Endothelial cell (in vitro differentiated cells): Measurements from ENCODE around the gene SCD5. TPM values are rescaled to one million over a fixed set of nuclear protein-coding genes. Genes with fewer than 3 reads are reported as not detected.

Source experiments
- DNase-seq: peaks from one replicate; pipeline ENCODE4 v3.0.0; 2021; ENCODE audit warnings: low spot score
- H3K27ac Mint-ChIP-seq: one replicate; pipeline ENCODE4 v1.8.0; 2021; ENCODE audit warnings: mixed read lengths, inconsistent platforms; ENCODE audit not compliant: unreplicated experiment
- H3K27me3 Mint-ChIP-seq: one replicate; pipeline ENCODE4 v1.8.0; 2021; ENCODE audit warnings: mild to moderate bottlenecking, moderate library complexity, mixed read lengths, inconsistent platforms; ENCODE audit not compliant: unreplicated experiment
- H3K36me3 Mint-ChIP-seq: one replicate; pipeline ENCODE4 v1.8.0; 2021; ENCODE audit warnings: mild to moderate bottlenecking, low read depth, mixed read lengths, inconsistent platforms; ENCODE audit not compliant: unreplicated experiment
- H3K4me1 Mint-ChIP-seq: one replicate; pipeline ENCODE4 v1.8.0; 2021; ENCODE audit warnings: mild to moderate bottlenecking, mixed read lengths, inconsistent platforms; ENCODE audit not compliant: unreplicated experiment
- H3K4me3 Mint-ChIP-seq: one replicate; pipeline ENCODE4 v1.8.0; 2021; ENCODE audit warnings: mild to moderate bottlenecking, mixed read lengths, inconsistent platforms; ENCODE audit not compliant: unreplicated experiment
- H3K9me3 Mint-ChIP-seq: one replicate; pipeline ENCODE4 v1.8.0; 2021; ENCODE audit warnings: mixed read lengths, inconsistent platforms; ENCODE audit not compliant: unreplicated experiment
- total RNA-seq: library from RNA; stranded (reverse); fragmentation: NEBNext Ultra II Directional; extraction: Animal tissue kit (Norgen Biotek cat#: 25700); gene quantifications from one replicate; pipeline ENCODE4 v1.2.1, GENCODE V29; 2021; ENCODE audit not compliant: unreplicated experiment
- TF ChIP-seq, protein P1 (sequence below): fragments of 200-600 bp; sonication (generic); IDR thresholded peaks from one replicate; pipeline ENCODE4 v1.5.0; 2021; ENCODE audit warnings: antibody characterized with exemption; ENCODE audit not compliant: unreplicated experiment

Gene SCD5
- total RNA-seq, 1 donor from 2014 or later, result 0.38 TPM

DNA sequence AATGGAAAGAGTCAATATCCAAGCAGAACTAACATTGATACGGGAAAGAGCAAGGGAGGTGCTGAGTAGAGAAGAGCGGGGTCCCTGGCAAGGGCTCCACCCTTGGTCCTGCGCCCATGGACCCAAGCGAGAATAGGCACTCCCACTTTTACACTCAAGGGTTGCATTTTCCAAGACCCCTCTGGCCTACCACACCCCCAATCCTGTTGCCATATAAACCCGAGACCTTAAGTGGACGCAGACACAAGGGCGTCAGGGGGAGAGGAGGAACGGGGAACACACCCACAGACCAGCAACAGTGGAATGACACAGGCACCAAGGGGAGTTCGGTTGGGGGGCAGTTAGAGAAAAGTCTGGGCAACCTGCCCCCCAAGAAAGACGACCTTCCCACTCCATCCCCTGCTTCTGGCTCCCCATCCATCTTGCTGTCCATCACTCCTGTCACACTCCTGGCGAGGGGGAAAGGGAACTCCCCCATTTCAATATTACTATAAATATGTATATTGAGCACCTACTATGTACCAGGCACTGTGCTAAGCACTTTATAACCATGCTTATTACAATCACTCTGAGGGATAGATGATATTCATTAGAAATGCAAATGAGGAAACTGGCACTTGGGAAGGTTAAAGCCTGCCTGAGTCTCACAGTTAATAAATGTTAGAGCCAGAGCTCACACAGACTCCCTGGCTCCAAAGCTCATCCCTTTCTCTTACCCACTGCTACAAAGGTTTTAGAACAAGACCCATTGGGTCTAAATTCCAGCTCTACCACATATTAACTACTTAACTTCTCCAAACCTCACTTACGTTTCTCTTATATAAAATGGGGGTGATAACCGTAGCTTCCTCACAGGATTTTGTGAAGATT lies 51.7 kb downstream of the SCD5 start:
- H3K27me3 Mint-ChIP-seq, result peaks cover 9% of the 10 kb centered on the region
- no peak for DNase-seq
- H3K9me3 Mint-ChIP-seq, result no peaks in the 10 kb centered on the region
- H3K4me1 Mint-ChIP-seq, result peaks cover 9% of the 10 kb centered on the region
- TF ChIP-seq, protein P1, sequence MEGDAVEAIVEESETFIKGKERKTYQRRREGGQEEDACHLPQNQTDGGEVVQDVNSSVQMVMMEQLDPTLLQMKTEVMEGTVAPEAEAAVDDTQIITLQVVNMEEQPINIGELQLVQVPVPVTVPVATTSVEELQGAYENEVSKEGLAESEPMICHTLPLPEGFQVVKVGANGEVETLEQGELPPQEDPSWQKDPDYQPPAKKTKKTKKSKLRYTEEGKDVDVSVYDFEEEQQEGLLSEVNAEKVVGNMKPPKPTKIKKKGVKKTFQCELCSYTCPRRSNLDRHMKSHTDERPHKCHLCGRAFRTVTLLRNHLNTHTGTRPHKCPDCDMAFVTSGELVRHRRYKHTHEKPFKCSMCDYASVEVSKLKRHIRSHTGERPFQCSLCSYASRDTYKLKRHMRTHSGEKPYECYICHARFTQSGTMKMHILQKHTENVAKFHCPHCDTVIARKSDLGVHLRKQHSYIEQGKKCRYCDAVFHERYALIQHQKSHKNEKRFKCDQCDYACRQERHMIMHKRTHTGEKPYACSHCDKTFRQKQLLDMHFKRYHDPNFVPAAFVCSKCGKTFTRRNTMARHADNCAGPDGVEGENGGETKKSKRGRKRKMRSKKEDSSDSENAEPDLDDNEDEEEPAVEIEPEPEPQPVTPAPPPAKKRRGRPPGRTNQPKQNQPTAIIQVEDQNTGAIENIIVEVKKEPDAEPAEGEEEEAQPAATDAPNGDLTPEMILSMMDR, result no peak
- no peaks in the 10 kb centered on the region for H3K36me3 Mint-ChIP-seq
- no peak overlapping the region for H3K4me3 Mint-ChIP-seq
- no peak overlapping the region for H3K27ac Mint-ChIP-seq

DNA sequence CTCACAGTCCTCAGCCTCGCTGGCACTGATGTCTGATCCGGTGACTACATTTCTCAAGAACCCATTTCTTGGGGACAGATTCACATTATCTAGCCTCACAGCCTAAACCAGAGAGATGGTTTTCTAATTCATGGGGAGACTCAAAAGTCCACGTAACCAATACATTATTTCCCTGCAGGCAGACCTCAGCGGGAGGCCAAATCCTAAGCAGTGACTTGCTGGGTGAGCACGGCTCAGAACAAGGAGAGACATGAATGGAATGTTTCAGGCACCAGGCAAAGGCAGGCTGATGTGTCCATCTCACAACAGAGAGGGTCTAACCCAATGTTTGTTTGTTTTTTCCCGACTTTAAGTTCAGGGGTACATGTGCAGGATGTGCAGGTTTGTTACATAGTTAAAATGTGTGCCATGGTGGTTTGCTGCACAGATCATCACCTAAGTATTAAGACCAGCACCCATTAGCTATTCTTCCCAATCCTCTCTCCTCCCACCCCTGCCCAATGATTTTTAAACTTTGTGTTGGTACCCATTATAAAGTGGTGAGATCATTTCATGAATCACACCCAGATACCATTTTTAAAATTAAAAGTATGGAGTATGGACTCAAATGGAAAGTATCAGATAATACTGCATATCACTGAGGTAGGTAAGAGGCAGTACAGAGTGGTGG lies 53.3 kb downstream of the SCD5 start:
- Mint-ChIP-seq H3K27me3 (peaks cover 9% of the 10 kb centered on the region), H3K36me3 (no peaks in the 10 kb centered on the region), H3K4me3 (no peak overlapping the region), H3K4me1 (peaks cover 9% of the 10 kb centered on the region), H3K9me3 (no peaks in the 10 kb centered on the region), H3K27ac (no peak overlapping the region)
- no peak for DNase-seq
- TF ChIP-seq, protein P1, result no peak

DNA sequence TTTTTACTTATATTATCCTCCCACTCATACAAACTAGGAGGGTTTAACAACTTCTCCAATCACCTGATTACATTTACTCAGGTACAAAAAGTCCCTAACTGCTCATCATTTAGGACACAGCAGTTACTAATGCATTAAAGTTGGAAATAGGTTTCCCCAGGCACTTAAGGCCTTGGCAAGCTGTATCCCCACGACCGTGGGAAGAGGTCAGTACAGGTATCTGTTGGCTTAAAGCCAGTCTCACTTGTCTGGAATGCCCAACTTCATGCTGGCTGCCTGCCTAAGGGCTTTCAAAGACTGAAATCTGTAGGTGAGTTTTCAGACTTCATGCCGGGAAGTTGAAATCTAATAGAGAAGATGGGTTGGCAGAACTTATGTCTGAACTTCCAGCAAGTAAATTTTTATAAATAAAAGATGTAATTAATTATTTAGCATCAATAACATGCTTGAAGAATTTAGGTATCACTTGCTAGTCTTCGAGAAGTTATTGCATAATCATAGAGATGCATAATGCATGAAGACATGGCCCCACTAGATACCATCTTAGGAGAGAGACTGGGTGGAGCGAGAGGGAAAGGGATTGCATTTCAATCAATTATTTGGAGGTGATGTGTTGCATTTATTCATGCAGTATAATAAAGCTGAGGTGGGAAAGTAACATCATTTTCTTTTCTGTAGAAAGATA lies 54.2 kb downstream of the SCD5 start:
- no peaks in the 10 kb centered on the region for H3K36me3 Mint-ChIP-seq
- peaks cover 9% of the 10 kb centered on the region for H3K4me1 Mint-ChIP-seq
- peaks cover 9% of the 10 kb centered on the region for H3K27me3 Mint-ChIP-seq
- H3K4me3 Mint-ChIP-seq, result no peak overlapping the region
- TF ChIP-seq, protein P1, result no peak
- no peaks in the 10 kb centered on the region for H3K9me3 Mint-ChIP-seq
- no peak overlapping the region for H3K27ac Mint-ChIP-seq
- DNase-seq, result no peak

DNA sequence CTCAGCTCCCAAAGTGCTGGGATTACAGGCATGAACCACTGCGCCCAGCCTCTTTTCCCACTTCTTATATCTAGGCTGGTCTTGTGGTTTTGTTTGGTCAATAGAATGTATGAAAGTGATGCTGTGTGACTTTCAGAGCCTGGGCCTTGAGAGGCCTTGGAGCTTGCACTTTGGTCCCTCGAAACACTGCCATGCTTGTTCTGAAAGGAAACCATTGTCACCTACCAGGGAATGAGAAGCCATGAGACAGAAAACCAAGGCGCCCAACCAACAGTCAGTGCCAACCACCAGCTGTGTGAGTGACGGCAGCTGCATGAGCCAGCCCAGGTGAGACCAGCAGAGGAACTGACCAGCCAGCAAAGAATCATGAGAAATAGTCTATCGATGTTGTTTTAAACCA lies 57.4 kb downstream of the SCD5 start:
- no peaks in the 10 kb centered on the region for H3K4me1 Mint-ChIP-seq
- no peak for DNase-seq
- H3K9me3 Mint-ChIP-seq, result no peaks in the 10 kb centered on the region
- TF ChIP-seq, protein P1, result no peak
- no peak overlapping the region for H3K27ac Mint-ChIP-seq
- H3K27me3 Mint-ChIP-seq, result peaks cover 2% of the 10 kb centered on the region
- H3K36me3 Mint-ChIP-seq, result no peaks in the 10 kb centered on the region
- H3K4me3 Mint-ChIP-seq, result no peak overlapping the region
